GM12878 (cell line): ENCODE data around the gene SULT1C3. TPM values are rescaled to one million over a fixed set of nuclear protein-coding genes. Genes with fewer than 3 reads are reported as not detected.
A peak's percentile ranks its signal among the peaks of the same experiment; 100 is the strongest.

Source experiments
- ATAC-seq: fragments of 200-7000 bp; cut with Tn5 transposase; 3 replicates; pipeline ENCODE4 v1.9.1; 2020; ENCODE audit warnings: mild to moderate bottlenecking, moderate library complexity
- BruUV-seq: library from RNA; stranded (reverse); fragments of 400-500 nt; replicated peaks from 2 replicates; lab custom pipeline; 2021; lab: Mats Ljungman, UMichigan
- CTCF ChIA-PET: fragments of 300-600 bp; sonication (Branson Sonifier 250); formaldehyde crosslinking; extraction: SDS; loops from one replicate; lab custom pipeline; 2021; ENCODE audit warnings: inconsistent platforms; lab: Yijun Ruan, JAX
- POLR2A ChIA-PET: fragments of 350-600 bp; formaldehyde crosslinking; extraction: SDS; loops from one replicate; lab custom pipeline; 2021; ENCODE audit warnings: inconsistent platforms; lab: Charles Lee
- RAD21 ChIA-PET: fragments of 300-600 bp; sonication (Branson Sonifier 250); formaldehyde crosslinking; loops from one replicate; lab custom pipeline; 2023; ENCODE audit warnings: antibody characterized with exemption; ENCODE audit not compliant: unreplicated experiment; lab: Charles Lee
- SMC1A ChIA-PET: fragments of 300-600 bp; sonication (Branson Sonifier 250); formaldehyde crosslinking; loops from one replicate; lab custom pipeline; 2023; ENCODE audit not compliant: unreplicated experiment, uncharacterized antibody; lab: Charles Lee
- DNase-seq: peaks from one replicate; pipeline ENCODE4 v3.0.0-alpha.2; 2011; ENCODE audit warnings: low read depth, low spot score
- FAIRE-seq: peaks from 3 replicates; lab custom pipeline; 2011; peaks lifted over from hg19 to GRCh38; lab: Jason Lieb, UNC
- H2AFZ ChIP-seq: 2 replicates; pipeline ENCODE4 v1.6.0; 2011; ENCODE audit warnings: low read depth, low read length, control low read depth; ENCODE audit not compliant: control insufficient read depth
- H3K27ac ChIP-seq: 2 replicates; pipeline ENCODE4 v1.5.1; 2011; ENCODE audit warnings: control low read depth; ENCODE audit not compliant: control insufficient read depth, insufficient read depth
- H3K27me3 ChIP-seq, 2 experiments: replicated peaks in 1 of 2; 2 replicates each; pipeline versions ENCODE4 v1.6.0 to v1.6.1; 2011; ENCODE audit warnings: low read length in 1 of 2; ENCODE audit not compliant: control insufficient read depth in 2 of 2, insufficient read depth in 2 of 2
- H3K36me3 ChIP-seq, 2 experiments: 2 replicates each; pipeline ENCODE4 v1.5.1; 2011; ENCODE audit warnings: low read length in 1 of 2; ENCODE audit not compliant: control insufficient read depth in 2 of 2, insufficient read depth in 2 of 2
- H3K4me1 ChIP-seq: 2 replicates; pipeline ENCODE4 v1.6.1; 2011; ENCODE audit warnings: mild to moderate bottlenecking, low read length, moderate library complexity, mixed read lengths; ENCODE audit not compliant: control insufficient read depth, insufficient read depth
- H3K4me2 ChIP-seq: 2 replicates; pipeline ENCODE4 v1.6.0; 2011; ENCODE audit warnings: control low read depth; ENCODE audit not compliant: control insufficient read depth, insufficient read depth
- H3K4me3 ChIP-seq: fragments of 200-600 bp; sonication (generic); 2 replicates; pipeline ENCODE4 v1.5.1; 2016
- H3K79me2 ChIP-seq: 2 replicates; pipeline ENCODE4 v1.6.0; 2011; ENCODE audit warnings: low read length; ENCODE audit not compliant: control insufficient read depth, insufficient read depth
- H3K9ac ChIP-seq: 2 replicates; pipeline ENCODE4 v1.8.0; 2011; ENCODE audit warnings: low read length, control low read depth, mixed read lengths; ENCODE audit not compliant: control insufficient read depth, insufficient read depth
- H3K9me3 ChIP-seq: replicated peaks from 3 replicates; pipeline ENCODE4 v1.5.1; 2011; ENCODE audit warnings: mild to moderate bottlenecking, low read length; ENCODE audit not compliant: control insufficient read depth, insufficient read depth
- H4K20me1 ChIP-seq: 2 replicates; pipeline ENCODE4 v1.6.0; 2011; ENCODE audit not compliant: control insufficient read depth, insufficient read depth
- BRCA1 ChIP-seq: IDR thresholded peaks from 2 replicates; pipeline ENCODE4 v1.6.1; 2011; ENCODE audit warnings: low read depth, low read length, improper control_type of control experiment
- FOXM1 ChIP-seq: IDR thresholded peaks from 2 replicates; pipeline ENCODE4 v1.6.1; 2012; ENCODE audit warnings: low read depth, mild to moderate bottlenecking, inconsistent platforms, low read length, moderate library complexity
- HDAC6 ChIP-seq: fragments of 200-600 bp; sonication (generic); IDR thresholded peaks from one replicate; pipeline ENCODE4 v1.8.0; 2017; ENCODE audit warnings: antibody characterized with exemption; ENCODE audit not compliant: unreplicated experiment
- IRF4 ChIP-seq: IDR thresholded peaks from 2 replicates; pipeline ENCODE4 v1.6.1; 2011; ENCODE audit warnings: low read depth, low read length
- NRF1 ChIP-seq: conservative IDR thresholded peaks from 2 replicates; pipeline ENCODE4 v1.6.1; 2011; ENCODE audit warnings: mild to moderate bottlenecking, low read depth, low read length, improper control_type of control experiment
- RAD21 ChIP-seq: IDR thresholded peaks from 2 replicates; pipeline ENCODE4 v1.6.1; 2011; ENCODE audit warnings: mild to moderate bottlenecking, low read depth, low read length, moderate library complexity; ENCODE audit not compliant: insufficient read depth
- RCOR1 ChIP-seq: conservative IDR thresholded peaks from 2 replicates; pipeline ENCODE4 v1.6.1; 2012; ENCODE audit warnings: low read depth, low read length, improper control_type of control experiment
- SMC3 ChIP-seq: IDR thresholded peaks from 2 replicates; pipeline ENCODE4 v1.6.1; 2011; ENCODE audit warnings: low read length, improper control_type of control experiment, borderline replicate concordance
- SPI1 ChIP-seq: IDR thresholded peaks from 2 replicates; pipeline ENCODE4 v1.6.1; 2011; ENCODE audit warnings: low read depth, mild to moderate bottlenecking, low read length, moderate library complexity, borderline replicate concordance; ENCODE audit not compliant: insufficient read depth
- YBX1 ChIP-seq: fragments of 450-650 bp; IDR thresholded peaks from 2 replicates; pipeline ENCODE4 v1.6.1; 2016; ENCODE audit warnings: antibody characterized with exemption
- ZNF217 ChIP-seq: fragments of 450-650 bp; IDR thresholded peaks from 2 replicates; pipeline ENCODE4 v1.6.1; 2017; ENCODE audit warnings: antibody characterized with exemption, mild to moderate bottlenecking
- ZNF24 ChIP-seq: fragments of 450-650 bp; IDR thresholded peaks from 2 replicates; pipeline ENCODE4 v1.6.1; 2017; ENCODE audit warnings: antibody characterized with exemption, mild to moderate bottlenecking
- ZNF622 ChIP-seq: fragments of 450-650 bp; IDR thresholded peaks from 2 replicates; pipeline ENCODE4 v1.6.1; 2017; ENCODE audit warnings: mild to moderate bottlenecking, inconsistent platforms
- WGBS: methylation state at CpG from one replicate; pipeline ENCODE4 v1.1.6; 2016; ENCODE audit warnings: low lambda C conversion rate; ENCODE audit not compliant: insufficient replicate concordance, insufficient coverage; ENCODE audit errors: missing lambda C conversion rate; 5-methylcytosine and 5-hydroxymethylcytosine counted together
- in situ Hi-C: fragments of 300-500 bp; cut with MboI; formaldehyde crosslinking; loops from 9 replicates; pipeline ENCODE4 v1.14.3; 2018; ENCODE audit warnings: mixed read lengths
- intact Hi-C: fragments of 100-400 bp; cut with micrococcal nuclease; formaldehyde crosslinking; loops from one replicate; pipeline ENCODE4 v1.14.2; 2022; ENCODE audit not compliant: unreplicated experiment
- polyA plus RNA-seq, 11 experiments: library from polyadenylated mRNA; depleted of rRNA in 4 of 11; unstranded in 6 of 11; stranded (reverse) in 5 of 11; fragments of >200 nt; fragmentation: Nextera tagmentation in 4 of 11; fragmentation: Illumina TruSeq in 1 of 11; extraction: Ambion mirVana in 4 of 11; extraction: Trizol in 1 of 11; gene quantifications; 1 replicate in 1 of 11; 2 replicates in 10 of 11; pipeline versions ENCODE4 v1.2.1 to v1.2.3, GENCODE V29; 2011 to 2016; ENCODE audit warnings: inconsistent platforms in 2 of 11, missing spikeins in 2 of 11, low read depth in 1 of 11
- total RNA-seq, 4 experiments: library from RNA; depleted of rRNA in 3 of 4; stranded (reverse); fragments of >200 nt in 3 of 4; fragmentation: Illumina TruSeq in 1 of 4; extraction: Trizol in 1 of 4; gene quantifications; 2 replicates each; pipeline versions ENCODE4 v1.2.1 to v1.2.3, GENCODE V29; 2013 to 2021
- TF ChIP-seq, protein P1 (sequence below): fragments of 450-650 bp; IDR thresholded peaks from 2 replicates; pipeline ENCODE4 v1.6.1; 2016; ENCODE audit warnings: mild to moderate bottlenecking, moderate library complexity, borderline replicate concordance
- TF ChIP-seq, protein P2 (sequence below): fragments of 450-650 bp; IDR thresholded peaks from 2 replicates; pipeline ENCODE4 v1.6.1; 2016; ENCODE audit warnings: mild to moderate bottlenecking
- TF ChIP-seq, protein P3 (sequence below): IDR thresholded peaks from 2 replicates; pipeline ENCODE4 v1.6.1; 2012; ENCODE audit warnings: low read depth, low read length, improper control_type of control experiment
- TF ChIP-seq, protein P4 (sequence below): fragments of 450-650 bp; IDR thresholded peaks from 2 replicates; pipeline ENCODE4 v1.6.1; 2014; ENCODE audit warnings: mild to moderate bottlenecking

Gene SULT1C3
- total and polyA plus RNA-seq, 10 of the 15 experiments (the other 5 are each of a cell fraction or from before 2014, with no cell fraction given), result not detected

DNA sequence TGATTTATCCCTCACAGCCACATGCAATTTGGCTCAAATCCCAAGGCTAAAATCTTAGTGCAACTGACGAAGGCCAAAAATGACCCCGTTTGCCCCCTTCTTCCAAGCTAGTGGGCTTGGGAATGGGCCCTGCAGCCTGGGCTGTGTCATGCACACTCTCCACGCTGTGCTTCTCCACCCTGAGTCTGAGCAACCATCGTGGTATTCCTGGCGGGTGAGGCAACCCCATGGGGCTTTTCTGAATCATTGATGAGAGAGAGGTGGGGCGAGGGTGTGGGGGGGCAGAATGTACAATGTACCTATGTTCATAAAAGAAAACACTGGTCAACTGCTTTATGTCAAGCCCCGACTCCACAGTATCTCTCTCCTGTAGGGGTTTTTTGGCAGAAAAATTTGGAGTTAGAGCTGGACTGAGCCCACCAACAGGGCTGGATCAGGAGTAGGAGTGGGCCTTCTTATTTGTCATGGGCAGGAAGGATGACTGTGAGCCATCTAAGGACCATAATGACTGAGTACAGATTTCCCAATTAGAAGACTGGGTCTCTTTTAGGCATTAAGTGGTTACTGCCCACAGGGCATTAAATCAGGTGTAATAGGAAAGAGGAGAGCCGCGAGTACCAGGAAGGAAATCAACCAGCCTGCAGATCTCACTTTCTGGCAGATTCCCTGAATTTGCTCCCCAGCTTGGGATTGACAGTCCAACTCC is 57.8 kb downstream of the SULT1C3 start (continued):
- TF ChIP-seq, protein P1, sequence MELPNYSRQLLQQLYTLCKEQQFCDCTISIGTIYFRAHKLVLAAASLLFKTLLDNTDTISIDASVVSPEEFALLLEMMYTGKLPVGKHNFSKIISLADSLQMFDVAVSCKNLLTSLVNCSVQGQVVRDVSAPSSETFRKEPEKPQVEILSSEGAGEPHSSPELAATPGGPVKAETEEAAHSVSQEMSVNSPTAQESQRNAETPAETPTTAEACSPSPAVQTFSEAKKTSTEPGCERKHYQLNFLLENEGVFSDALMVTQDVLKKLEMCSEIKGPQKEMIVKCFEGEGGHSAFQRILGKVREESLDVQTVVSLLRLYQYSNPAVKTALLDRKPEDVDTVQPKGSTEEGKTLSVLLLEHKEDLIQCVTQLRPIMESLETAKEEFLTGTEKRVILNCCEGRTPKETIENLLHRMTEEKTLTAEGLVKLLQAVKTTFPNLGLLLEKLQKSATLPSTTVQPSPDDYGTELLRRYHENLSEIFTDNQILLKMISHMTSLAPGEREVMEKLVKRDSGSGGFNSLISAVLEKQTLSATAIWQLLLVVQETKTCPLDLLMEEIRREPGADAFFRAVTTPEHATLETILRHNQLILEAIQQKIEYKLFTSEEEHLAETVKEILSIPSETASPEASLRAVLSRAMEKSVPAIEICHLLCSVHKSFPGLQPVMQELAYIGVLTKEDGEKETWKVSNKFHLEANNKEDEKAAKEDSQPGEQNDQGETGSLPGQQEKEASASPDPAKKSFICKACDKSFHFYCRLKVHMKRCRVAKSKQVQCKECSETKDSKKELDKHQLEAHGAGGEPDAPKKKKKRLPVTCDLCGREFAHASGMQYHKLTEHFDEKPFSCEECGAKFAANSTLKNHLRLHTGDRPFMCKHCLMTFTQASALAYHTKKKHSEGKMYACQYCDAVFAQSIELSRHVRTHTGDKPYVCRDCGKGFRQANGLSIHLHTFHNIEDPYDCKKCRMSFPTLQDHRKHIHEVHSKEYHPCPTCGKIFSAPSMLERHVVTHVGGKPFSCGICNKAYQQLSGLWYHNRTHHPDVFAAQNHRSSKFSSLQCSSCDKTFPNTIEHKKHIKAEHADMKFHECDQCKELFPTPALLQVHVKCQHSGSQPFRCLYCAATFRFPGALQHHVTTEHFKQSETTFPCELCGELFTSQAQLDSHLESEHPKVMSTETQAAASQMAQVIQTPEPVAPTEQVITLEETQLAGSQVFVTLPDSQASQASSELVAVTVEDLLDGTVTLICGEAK, result no peak
- TF ChIP-seq IRF4 (no peak), ZNF622 (no peak)
- TF ChIP-seq, protein P2, sequence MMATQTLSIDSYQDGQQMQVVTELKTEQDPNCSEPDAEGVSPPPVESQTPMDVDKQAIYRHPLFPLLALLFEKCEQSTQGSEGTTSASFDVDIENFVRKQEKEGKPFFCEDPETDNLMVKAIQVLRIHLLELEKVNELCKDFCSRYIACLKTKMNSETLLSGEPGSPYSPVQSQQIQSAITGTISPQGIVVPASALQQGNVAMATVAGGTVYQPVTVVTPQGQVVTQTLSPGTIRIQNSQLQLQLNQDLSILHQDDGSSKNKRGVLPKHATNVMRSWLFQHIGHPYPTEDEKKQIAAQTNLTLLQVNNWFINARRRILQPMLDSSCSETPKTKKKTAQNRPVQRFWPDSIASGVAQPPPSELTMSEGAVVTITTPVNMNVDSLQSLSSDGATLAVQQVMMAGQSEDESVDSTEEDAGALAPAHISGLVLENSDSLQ, result no peak

DNA sequence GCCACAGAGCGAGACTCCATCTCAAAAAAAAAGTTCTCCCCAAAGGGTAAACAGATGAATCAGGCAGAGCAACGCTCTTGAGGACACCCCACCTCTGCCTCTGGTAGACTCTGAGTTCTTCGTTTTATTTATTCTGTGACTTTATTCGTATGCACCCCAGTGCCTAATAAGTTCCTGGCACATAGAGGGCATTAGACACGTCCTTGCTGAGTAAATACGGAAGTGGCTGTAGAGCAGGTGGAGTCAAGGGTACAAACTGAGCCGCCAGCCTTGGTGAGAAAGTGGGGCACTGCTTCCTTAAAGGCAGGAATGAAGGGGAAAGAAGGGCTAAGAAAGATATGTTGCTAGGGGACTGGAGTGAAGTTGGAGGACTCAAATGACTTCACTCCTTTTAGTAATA is 61.8 kb downstream of the SULT1C3 start:
- CTCF ChIA-PET, result no interaction called here
- WGBS, result 21% methylated on average over 7 of the region's 7 CpGs
- DNase-seq (no peak), ATAC-seq (no peak; the same call in 2 of the 3 replicates), FAIRE-seq (no peak)
- POLR2A ChIA-PET, result no interaction called here
- Histone ChIP-seq H3K27me3 (peaks cover 0 to 2% of the 10 kb centered on the region in 2 experiments; a peak in 1 of 4 replicates), H3K9me3 (no peaks in the 10 kb centered on the region), H3K4me3 (no peak overlapping the region), H3K27ac (no peak overlapping the region), H3K79me2 (no peaks in the 10 kb centered on the region), H3K4me1 (no peaks in the 10 kb centered on the region; the same call in 1 of the 2 replicates), H2AFZ (no peak overlapping the region), H3K36me3 (no peaks in the 10 kb centered on the region), H3K4me2 (0 out of 2 replicates have a peak overlapping the region, but pooled peaks have one; percentile 5), H3K9ac (no peak overlapping the region), H4K20me1 (no peaks in the 10 kb centered on the region)
- in situ Hi-C loops, result no loop called here
- no TSS peak for BruUV-seq
- intact Hi-C loops, result no loop called here
- SMC1A ChIA-PET, result no interaction called here
- RAD21 ChIA-PET, result no interaction called here
- no peak for TF ChIP-seq SMC3
- no peak for TF ChIP-seq NRF1
- no peak for TF ChIP-seq ZNF217
- TF ChIP-seq ZNF24, result no peak
- no peak for TF ChIP-seq HDAC6
- TF ChIP-seq, protein P3, sequence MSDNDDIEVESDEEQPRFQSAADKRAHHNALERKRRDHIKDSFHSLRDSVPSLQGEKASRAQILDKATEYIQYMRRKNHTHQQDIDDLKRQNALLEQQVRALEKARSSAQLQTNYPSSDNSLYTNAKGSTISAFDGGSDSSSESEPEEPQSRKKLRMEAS, result no peak
- no peak for TF ChIP-seq RAD21
- no peak for TF ChIP-seq YBX1
- TF ChIP-seq, protein P4, sequence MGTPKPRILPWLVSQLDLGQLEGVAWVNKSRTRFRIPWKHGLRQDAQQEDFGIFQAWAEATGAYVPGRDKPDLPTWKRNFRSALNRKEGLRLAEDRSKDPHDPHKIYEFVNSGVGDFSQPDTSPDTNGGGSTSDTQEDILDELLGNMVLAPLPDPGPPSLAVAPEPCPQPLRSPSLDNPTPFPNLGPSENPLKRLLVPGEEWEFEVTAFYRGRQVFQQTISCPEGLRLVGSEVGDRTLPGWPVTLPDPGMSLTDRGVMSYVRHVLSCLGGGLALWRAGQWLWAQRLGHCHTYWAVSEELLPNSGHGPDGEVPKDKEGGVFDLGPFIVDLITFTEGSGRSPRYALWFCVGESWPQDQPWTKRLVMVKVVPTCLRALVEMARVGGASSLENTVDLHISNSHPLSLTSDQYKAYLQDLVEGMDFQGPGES, result no peak
- TF ChIP-seq RCOR1, result no peak
- TF ChIP-seq BRCA1, result no peak
- TF ChIP-seq SPI1, result no peak; the same call in 1 of the 2 replicates
- no peak for TF ChIP-seq FOXM1
